ENCODE data around the gene HVCN1. TPM values are rescaled to one million over a fixed set of nuclear protein-coding genes. Genes with fewer than 3 reads are reported as not detected.
"Not testable (repeated sequence)": the region's sequence is repeated elsewhere in the genome, so short reads cannot be mapped to it uniquely, and the experiment has no call there.

Gene HVCN1
- total RNA-seq, 4 donors from 2014 or later = 1.3 to 6.0 (median 1.9) TPM

GRCh38 chr12:110725267-110725666, 36.4 kb upstream of the HVCN1 start:
- Histone ChIP-seq H3K9me3 (no peaks in the 10 kb centered on the region), H3K4me3 (no peak overlapping the region), H3K36me3 (peaks cover 81% of the 10 kb centered on the region), H3K4me1 (no peaks in the 10 kb centered on the region), H3K27me3 (no peaks in the 10 kb centered on the region), H3K27ac (no peak overlapping the region)
- no peak for TF ChIP-seq POLR2AphosphoS5 (IDR thresholded peaks at IDR 0.05)
- TF ChIP-seq EP300 (IDR thresholded peaks at IDR 0.05) = no peak
- no peak for TF ChIP-seq CTCF (IDR thresholded peaks at IDR 0.05)
- TF ChIP-seq POLR2A (IDR thresholded peaks at IDR 0.05) = no peak
- DNase-seq (ENCODE audit: low spot score in 2 of 2) = no peak
- WGBS = 84% methylated on average over 4 of the region's 4 CpGs

- WGBS = 70% methylated on average over 3 of the region's 3 CpGs
- H3K4me1 ChIP-seq; DNase-seq (ENCODE audit: low spot score in 2 of 2); H3K9me3 ChIP-seq; H3K4me3 ChIP-seq; H3K27me3 ChIP-seq; H3K27ac ChIP-seq: not testable (repeated sequence)
- peaks cover 81% of the 10 kb centered on the region for H3K36me3 ChIP-seq
These were observed 34.0 kb upstream of the HVCN1 start for GRCh38 chr12:110722892-110723291.

- TF ChIP-seq POLR2A (IDR thresholded peaks at IDR 0.05) = no peak
- TF ChIP-seq CTCF (IDR thresholded peaks at IDR 0.05) = no peak
- TF ChIP-seq EP300 (IDR thresholded peaks at IDR 0.05) = no peak
- TF ChIP-seq POLR2AphosphoS5 (IDR thresholded peaks at IDR 0.05) = no peak
- Histone ChIP-seq H3K4me3 (no peak overlapping the region), H3K9me3 (no peaks in the 10 kb centered on the region), H3K36me3 (peaks cover 93% of the 10 kb centered on the region), H3K27me3 (no peaks in the 10 kb centered on the region), H3K4me1 (no peaks in the 10 kb centered on the region), H3K27ac (no peak overlapping the region)
- no peak for DNase-seq (ENCODE audit: low spot score in 2 of 2)
These were observed 32.7 kb upstream of the HVCN1 start for GRCh38 chr12:110721570-110721969.

GRCh38 chr12:110720516-110720915, 31.6 kb upstream of the HVCN1 start:
- H3K36me3 ChIP-seq = peaks cover 84% of the 10 kb centered on the region
- H3K4me1 ChIP-seq = no peaks in the 10 kb centered on the region
- no peak for DNase-seq (ENCODE audit: low spot score in 2 of 2)
- H3K9me3 ChIP-seq = no peaks in the 10 kb centered on the region
- no peak overlapping the region for H3K4me3 ChIP-seq
- TF ChIP-seq POLR2AphosphoS5 (IDR thresholded peaks at IDR 0.05) (no peak), POLR2A (IDR thresholded peaks at IDR 0.05) (no peak), CTCF (IDR thresholded peaks at IDR 0.05) (no peak), EP300 (IDR thresholded peaks at IDR 0.05) (no peak)
- no peak overlapping the region for H3K27ac ChIP-seq
- no peaks in the 10 kb centered on the region for H3K27me3 ChIP-seq

GRCh38 chr12:110718222-110718908, 29.4 kb upstream of the HVCN1 start:
- Histone ChIP-seq H3K27ac (no peak overlapping the region), H3K9me3 (no peaks in the 10 kb centered on the region), H3K4me3 (no peak overlapping the region), H3K27me3 (no peaks in the 10 kb centered on the region), H3K4me1 (no peaks in the 10 kb centered on the region), H3K36me3 (peaks cover 62% of the 10 kb centered on the region)
- no peak for TF ChIP-seq CTCF (IDR thresholded peaks at IDR 0.05)
- TF ChIP-seq POLR2A (IDR thresholded peaks at IDR 0.05) = no peak
- no peak for TF ChIP-seq POLR2AphosphoS5 (IDR thresholded peaks at IDR 0.05)
- TF ChIP-seq EP300 (IDR thresholded peaks at IDR 0.05) = no peak
- DNase-seq (ENCODE audit: low spot score in 2 of 2) = no peak
- WGBS = 93% methylated on average over 7 of the region's 7 CpGs

- TF ChIP-seq EP300 (IDR thresholded peaks at IDR 0.05) (no peak), CTCF (IDR thresholded peaks at IDR 0.05) (no peak), POLR2AphosphoS5 (IDR thresholded peaks at IDR 0.05) (no peak), POLR2A (IDR thresholded peaks at IDR 0.05) (no peak)
- Histone ChIP-seq H3K9me3 (no peaks in the 10 kb centered on the region), H3K27ac (no peak overlapping the region), H3K36me3 (peaks cover 51% of the 10 kb centered on the region), H3K27me3 (no peaks in the 10 kb centered on the region), H3K4me3 (no peak overlapping the region), H3K4me1 (no peaks in the 10 kb centered on the region)
- 84% methylated on average over 3 of the region's 3 CpGs for WGBS
- no peak for DNase-seq (ENCODE audit: low spot score in 2 of 2)
These were observed 28.1 kb upstream of the HVCN1 start for GRCh38 chr12:110717037-110717436.
